HEK293T (cell line): ENCODE results near the gene B4GALT5.

ENCODE experiments used
- ELF4 ChIP-seq: fragments of 450-650 bp; IDR thresholded peaks from 2 replicates; pipeline ENCODE4 v1.6.1; 2017; ENCODE audit warnings: antibody characterized with exemption
- HDGF ChIP-seq: fragments of 450-650 bp; IDR thresholded peaks from 2 replicates; pipeline ENCODE4 v1.6.1; 2017; ENCODE audit warnings: antibody characterized with exemption, borderline replicate concordance
- LEF1 ChIP-seq: fragments of 450-650 bp; IDR thresholded peaks from 2 replicates; pipeline ENCODE4 v1.6.1; 2017; ENCODE audit warnings: mild to moderate bottlenecking, borderline replicate concordance
- NFRKB ChIP-seq: fragments of 450-650 bp; IDR thresholded peaks from 2 replicates; pipeline ENCODE4 v1.6.1; 2016; ENCODE audit warnings: mild to moderate bottlenecking, moderate library complexity
- SUZ12 ChIP-seq: fragments of 450-650 bp; IDR thresholded peaks from 2 replicates; pipeline ENCODE4 v1.6.1; 2016; ENCODE audit warnings: mild to moderate bottlenecking

- TF ChIP-seq ELF4 (no peak), LEF1 (no peak), HDGF (no peak), NFRKB (no peak), SUZ12 (no peak)
Observed at GRCh38 chr20:49634116-49634515, 79.6 kb downstream of the B4GALT5 start.
